NCI-H345 treated with DMSO at 0.1 percent for 48 hours (cell line): ENCODE results near the gene TBX10.
"Not testable (repeated sequence)": the region's sequence is repeated elsewhere in the genome, so short reads cannot be mapped to it uniquely, and the experiment has no call there.

Experiments used
- DNase-seq: peaks from one replicate; lab custom pipeline; 2025; ENCODE audit not compliant: unreplicated experiment; lab: John Stamatoyannopoulos, UW

TBX10 gene

GRCh38 chr11:67632175-67632981, 7.2 kb downstream of the TBX10 start:
- DNase-seq: no peak

GRCh38 chr11:67631853-67632174, 7.7 kb downstream of the TBX10 start:
- DNase-seq: no peak

GRCh38 chr11:67631411-67631810, 8.2 kb downstream of the TBX10 start:
- DNase-seq: no peak

GRCh38 chr11:67630943-67631331, 8.6 kb downstream of the TBX10 start:
- DNase-seq: no peak

GRCh38 chr11:67630228-67630942, 9.2 kb downstream of the TBX10 start:
- DNase-seq: peak; percentile 85

GRCh38 chr11:67629386-67630227, 10.0 kb downstream of the TBX10 start, which contains the start of gene NUDT8:
NUDT8 (minus strand) TSS chr11:67629937; CDS start chr11:67629911, 26 bp downstream.
- DNase-seq: peak; percentile 44

GRCh38 chr11:67628710-67629385, 10.7 kb downstream of the TBX10 start:
- DNase-seq: no peak

- DNase-seq: no peak
These were observed 11.5 kb downstream of the TBX10 start for GRCh38 chr11:67627812-67628624.

- no peak for DNase-seq
These were observed 12.1 kb downstream of the TBX10 start for GRCh38 chr11:67627441-67627811.

GRCh38 chr11:67626970-67627369, 12.6 kb downstream of the TBX10 start:
- no peak for DNase-seq

- DNase-seq: not testable (repeated sequence)
These were observed 13.3 kb downstream of the TBX10 start for GRCh38 chr11:67626131-67626833.

GRCh38 chr11:67623795-67624194, 15.8 kb downstream of the TBX10 start:
- not testable (repeated sequence) for DNase-seq

GRCh38 chr11:67622905-67623304, 16.7 kb downstream of the TBX10 start:
- not testable (repeated sequence) for DNase-seq

- DNase-seq: not testable (repeated sequence)
These were observed 17.6 kb downstream of the TBX10 start for GRCh38 chr11:67621928-67622327.

GRCh38 chr11:67620621-67621020, 18.9 kb downstream of the TBX10 start:
- DNase-seq: not testable (repeated sequence)

- DNase-seq: not testable (repeated sequence)
These were observed 19.6 kb downstream of the TBX10 start for GRCh38 chr11:67619683-67620618.

GRCh38 chr11:67618901-67619659, 20.5 kb downstream of the TBX10 start:
- DNase-seq: not testable (repeated sequence)
